HG03066 (cell line): ENCODE data around the gene CACNA2D4.
A peak's percentile ranks its signal among the peaks of the same experiment; 100 is the strongest.

Source experiments
- ATAC-seq: cut with Tn5 transposase; IDR thresholded peaks from one replicate; pipeline ENCODE4 v1.9.1; 2021; ENCODE audit warnings: low read depth; ENCODE audit not compliant: unreplicated experiment

CACNA2D4 gene

GRCh38 chr12:1807087-1807860 lies 111.2 kb downstream of the CACNA2D4 start:
- ATAC-seq = no peak

- no peak for ATAC-seq
Measured at GRCh38 chr12:1806301-1807086, 112.0 kb downstream of the CACNA2D4 start.

- no peak for ATAC-seq
Measured at GRCh38 chr12:1805441-1806081, 112.9 kb downstream of the CACNA2D4 start.

DNA sequence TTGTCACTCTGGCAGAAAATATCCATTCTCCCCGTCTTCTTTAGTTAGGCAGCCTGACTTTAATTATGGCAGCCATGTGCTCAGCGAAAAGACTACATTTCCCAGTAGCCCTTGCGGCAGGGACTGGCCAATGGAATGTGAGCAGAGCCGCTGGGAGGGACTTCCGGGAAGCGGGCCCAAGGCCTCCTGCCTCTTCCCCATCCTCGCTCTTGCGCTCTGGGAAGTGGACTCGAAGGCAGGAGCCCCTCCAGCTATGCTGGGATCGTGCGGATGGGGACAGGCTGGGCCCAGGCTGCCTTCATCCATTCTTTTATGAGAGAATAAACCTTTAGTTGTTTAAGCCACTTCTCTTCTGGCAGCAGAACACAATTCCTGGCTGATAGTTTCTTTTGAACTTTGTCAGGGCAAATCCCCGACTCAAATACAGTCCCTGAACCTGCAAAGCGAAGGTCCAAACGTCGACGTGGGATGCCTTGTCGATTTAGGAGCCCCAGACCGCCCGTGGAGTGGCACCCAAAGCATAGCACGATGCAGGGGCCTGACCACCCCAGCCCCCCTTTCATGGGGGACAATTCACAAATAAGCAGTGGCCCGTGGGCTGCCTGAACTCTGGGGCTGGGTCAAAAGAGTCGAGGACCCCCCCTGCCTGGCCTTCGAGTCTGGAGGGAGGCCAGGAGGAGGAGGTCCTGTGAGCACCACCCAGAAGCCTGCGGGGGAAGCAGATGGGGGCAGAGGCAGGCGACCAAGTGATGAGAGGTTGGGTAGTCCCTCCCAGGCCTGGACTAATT lies 113.7 kb downstream of the CACNA2D4 start:
- ATAC-seq = peak; percentile 80

GRCh38 chr12:1803736-1804135 lies 114.7 kb downstream of the CACNA2D4 start:
- no peak for ATAC-seq

DNA sequence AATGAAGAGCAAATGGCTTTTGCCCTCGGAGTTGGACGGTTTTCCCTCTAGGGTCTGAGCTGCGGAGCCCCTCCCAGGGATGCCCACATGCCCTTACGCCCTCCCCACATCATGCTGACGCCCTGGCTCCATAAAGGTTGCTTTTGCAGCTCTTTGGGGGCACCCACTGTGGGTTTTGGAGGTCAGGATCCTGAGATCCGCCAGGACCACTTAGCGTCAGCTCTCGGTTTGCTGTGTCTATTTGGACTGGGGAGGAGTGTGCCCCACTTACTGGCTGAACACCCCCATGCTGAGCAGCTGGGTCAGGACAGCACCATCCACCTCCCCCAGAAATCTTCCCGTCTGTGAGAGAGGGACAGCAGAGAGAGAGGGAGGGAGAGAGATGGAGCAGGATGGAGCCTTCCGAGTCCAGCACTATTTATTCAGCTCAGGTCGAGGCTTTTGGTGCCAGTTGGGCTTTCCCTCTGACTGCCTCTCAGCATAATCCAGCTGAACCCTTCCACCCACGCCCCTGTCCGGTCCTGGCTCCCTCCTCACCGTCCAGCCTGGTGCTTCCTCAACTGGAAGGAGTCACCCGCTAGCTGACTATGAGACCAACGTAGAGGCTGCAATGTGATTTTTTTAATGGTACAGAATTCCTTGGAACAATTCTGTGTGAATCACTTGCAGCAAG lies 117.0 kb downstream of the CACNA2D4 start:
- ATAC-seq = no peak

- ATAC-seq = no peak
Measured at GRCh38 chr12:1800401-1801302, 117.8 kb downstream of the CACNA2D4 start.

GRCh38 chr12:1799882-1800400 lies 118.5 kb downstream of the CACNA2D4 start:
- no peak for ATAC-seq

- ATAC-seq = no peak
Measured at GRCh38 chr12:1799051-1799881, 119.2 kb downstream of the CACNA2D4 start.

GRCh38 chr12:1798641-1799020 lies 119.8 kb downstream of the CACNA2D4 start:
- ATAC-seq = no peak

GRCh38 chr12:1797991-1798640 lies 120.3 kb downstream of the CACNA2D4 start:
- ATAC-seq = no peak

DNA sequence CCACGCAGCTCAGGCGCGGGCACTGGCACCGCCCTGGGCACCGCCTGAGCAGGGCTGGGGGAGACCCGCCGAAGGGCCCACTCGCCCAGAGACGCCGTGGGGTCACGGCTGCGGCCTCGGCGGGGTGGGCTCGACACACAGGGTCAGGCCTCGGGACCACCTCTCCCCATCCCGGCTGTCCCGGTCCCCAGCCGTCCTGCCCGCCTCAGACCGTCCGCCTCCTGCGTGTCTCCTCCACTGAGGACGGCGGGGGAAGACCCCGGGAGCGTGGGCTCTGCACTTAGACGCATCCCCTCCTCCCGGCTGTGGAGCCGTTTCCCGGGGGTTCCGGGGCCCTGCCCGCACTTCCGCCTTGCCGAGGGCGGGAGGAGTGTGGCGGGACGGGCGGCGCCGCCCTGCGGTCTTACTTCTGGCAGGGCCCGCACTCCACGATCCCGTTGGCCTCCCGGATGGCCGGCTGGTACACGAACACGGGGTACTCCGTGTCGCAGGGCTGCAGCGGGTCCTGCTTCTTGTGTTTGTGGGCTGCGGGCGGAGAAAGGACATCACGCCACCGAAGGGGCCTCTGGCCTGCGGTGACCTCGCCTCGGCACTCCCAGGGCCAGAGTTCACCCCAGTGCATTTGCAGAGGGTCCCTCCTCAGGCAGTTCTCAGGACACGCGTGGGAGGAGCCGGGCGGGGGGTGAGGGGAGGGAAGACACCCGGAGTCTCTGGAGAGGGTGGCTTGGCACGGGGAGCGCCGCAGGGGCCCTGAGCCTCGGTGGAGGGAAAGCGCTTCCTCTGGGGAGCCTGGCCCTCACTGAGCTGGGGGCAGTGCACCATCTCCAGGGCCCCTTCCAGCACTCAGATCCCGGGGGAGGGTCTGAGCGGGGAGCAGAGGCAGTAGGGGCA lies 121.2 kb downstream of the CACNA2D4 start:
- ATAC-seq = no peak

DNA sequence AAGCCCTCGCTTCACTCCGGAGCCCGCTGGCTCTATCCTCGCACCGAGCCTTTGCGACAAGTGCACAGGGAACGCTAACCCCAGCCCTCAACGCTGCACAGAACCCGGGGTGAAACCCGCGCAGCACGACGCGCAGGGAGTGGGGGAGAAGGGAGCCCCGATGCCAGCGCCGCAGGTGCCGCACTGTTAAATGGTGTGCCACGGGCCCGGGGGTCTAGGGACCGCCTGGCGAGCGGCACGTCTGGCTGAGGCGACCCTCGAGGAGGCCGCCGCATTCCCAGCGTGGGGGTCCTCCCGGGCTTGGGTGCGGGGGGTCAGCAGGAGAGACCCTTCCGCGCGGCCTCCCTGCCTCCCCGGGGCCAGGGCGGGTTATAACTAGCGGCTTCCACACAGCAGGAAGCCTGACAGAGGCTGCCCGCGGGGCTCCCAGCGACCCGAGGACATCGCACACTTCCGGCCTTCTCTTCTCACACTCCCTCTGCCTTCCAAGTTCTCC lies 121.9 kb downstream of the CACNA2D4 start:
- peak; percentile 20 for ATAC-seq

GRCh38 chr12:1795785-1796514 lies 122.5 kb downstream of the CACNA2D4 start:
- ATAC-seq = peak; percentile 83

DNA sequence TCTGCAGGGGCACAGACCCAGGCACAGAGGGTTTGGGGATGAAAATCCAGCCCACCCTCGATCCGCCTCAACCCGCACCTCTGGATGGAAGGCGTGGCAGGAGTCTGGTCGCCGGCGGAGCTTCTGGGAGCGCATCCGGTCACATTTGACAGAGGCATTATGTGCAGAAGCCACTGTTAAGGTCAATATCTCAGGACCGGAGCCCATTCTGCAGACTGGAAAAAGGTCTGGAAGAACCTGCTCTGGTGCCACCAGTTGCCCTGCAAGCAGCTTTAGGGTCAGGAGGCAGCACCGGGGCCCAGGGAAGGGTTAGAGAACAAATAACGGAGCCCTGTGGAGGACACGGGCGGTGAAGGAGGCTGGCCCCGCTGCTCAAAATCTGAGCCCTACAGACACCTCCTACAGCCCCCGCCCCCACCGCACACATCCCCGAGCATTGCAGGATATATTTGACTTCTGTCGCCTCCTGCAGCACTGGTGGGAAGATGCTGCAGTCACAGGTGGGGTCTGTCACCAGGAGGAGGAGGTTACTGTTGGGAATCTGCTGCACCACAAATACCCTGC lies 123.1 kb downstream of the CACNA2D4 start:
- no peak for ATAC-seq
